ENCODE measurements around the gene CTNS.

CTNS gene

GRCh38 chr17:3659541-3660111 is 23.1 kb downstream of the CTNS start:
- no peak for DNase-seq

- no peak for DNase-seq
Measured at GRCh38 chr17:3660311-3660891, 23.8 kb downstream of the CTNS start.

DNA sequence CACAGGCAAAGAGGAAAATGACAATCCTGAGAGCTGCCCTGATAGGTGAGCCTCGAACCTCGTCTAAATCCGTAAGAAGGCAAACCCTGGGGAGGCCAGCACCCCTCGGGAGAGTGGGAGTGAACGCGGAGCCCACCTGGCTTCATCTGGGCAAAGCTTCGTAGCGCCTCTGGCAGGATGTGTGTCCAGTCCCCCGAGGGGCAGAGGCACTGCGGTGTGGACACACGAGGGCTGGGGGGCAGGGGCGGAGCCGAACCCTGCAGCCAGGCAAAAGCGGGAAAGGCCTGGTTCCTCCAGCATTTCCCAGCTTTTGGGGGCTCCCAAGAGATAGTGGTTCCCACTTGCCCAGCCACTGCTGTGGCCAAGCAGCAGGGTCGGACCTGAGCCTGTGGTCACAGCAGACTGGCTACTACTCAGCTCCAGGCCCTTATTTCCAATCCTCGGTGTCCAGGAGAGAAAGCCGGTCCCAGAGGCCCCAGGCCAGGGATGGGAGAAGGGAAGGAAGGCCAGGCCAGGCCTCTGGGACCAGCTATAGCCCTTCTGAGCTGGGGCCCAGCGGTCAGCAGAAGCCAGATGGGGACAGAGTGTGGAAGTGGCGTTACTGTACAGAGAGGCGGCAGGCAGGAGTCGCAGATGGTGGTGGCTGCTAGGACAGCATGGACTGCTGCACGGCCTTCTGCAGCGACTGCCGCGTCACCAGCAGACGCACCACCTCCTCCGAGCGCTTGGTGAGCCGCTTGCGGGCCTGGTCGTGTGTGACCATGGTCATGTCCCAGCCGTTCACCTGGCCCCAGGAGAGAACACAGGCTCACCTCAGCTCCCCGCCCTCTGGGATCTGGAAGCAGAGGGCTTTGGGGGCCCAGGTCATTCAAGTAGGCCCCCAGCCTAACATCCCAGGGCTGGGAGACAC is 26.8 kb downstream of the CTNS start:
- no peak for DNase-seq

DNA sequence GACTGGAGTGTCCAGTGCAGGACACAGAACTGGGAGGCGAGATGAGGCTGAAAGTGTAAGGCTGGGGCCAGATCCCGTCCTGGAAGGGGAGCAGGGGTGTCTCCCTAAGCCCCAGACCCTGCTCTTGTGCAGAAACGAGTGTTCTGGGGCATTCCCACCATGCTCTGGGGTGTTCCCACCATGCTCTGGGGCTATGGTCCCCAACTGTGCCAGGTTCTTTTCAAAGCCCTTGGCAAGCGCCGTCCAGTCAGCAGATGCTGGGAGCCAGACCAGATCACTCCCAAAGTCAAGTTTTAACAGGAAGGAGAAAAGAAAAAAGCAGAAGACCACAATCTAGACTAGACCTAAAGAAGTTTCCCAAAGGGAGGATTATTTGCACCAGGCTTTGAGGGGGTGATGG is 29.3 kb downstream of the CTNS start:
- DNase-seq = no peak

- no peak for DNase-seq
Measured at GRCh38 chr17:3666516-3666915, 30.0 kb downstream of the CTNS start.

- peak; percentile 90 for DNase-seq
Measured at GRCh38 chr17:3667366-3668278, 31.1 kb downstream of the CTNS start.

DNA sequence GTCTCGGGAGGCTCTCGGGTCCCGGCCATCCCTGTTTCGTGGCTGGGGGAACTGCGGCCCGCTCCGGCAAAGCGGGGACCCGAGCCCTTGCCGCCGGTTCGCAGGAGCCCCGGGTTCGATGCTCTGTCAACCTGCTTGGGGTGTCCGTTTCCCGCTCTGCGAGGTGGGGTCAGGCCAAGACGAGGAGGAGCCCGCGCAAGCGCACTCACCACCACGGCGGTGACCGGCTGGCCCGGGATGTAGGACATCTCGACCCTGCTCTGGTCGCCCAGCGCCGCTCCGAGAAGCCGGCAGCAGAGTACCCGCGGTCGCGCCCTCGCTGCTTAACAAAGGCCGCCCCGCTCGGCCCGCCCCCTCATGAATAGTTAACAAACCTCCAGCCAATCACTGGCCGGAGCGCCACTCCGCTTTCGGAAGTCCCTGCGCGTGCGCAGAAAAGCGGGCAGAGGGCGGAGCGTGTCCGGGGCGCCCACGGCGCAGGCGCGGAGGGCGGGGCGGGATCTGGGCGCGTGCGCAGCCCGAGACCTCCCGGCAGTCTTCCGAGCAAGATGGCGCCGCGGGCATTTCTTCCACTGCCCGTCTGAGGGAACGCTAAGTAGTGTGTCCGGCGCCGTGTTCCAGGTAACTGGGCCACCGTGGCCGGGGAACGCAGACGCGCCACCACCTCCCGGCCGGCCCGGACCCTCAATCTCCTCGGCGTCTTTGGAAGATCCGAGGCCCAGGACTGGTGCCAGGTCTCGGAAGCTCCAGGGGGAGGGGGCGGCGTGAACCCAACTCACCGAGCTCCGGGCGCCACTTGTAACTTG is 31.9 kb downstream of the CTNS start, which contains the start of the genes EMC6 and TAX1BP3:
Gene EMC6 (plus strand): TSS at position 534 of the 806 bp plus-strand sequence. CDS start 335 bp downstream, outside the sequence.
Gene TAX1BP3 (minus strand): TSS at position 300 of the 806 bp plus-strand sequence. CDS start 52 bp downstream, at position 248.
- peak; percentile 98 for DNase-seq

DNA sequence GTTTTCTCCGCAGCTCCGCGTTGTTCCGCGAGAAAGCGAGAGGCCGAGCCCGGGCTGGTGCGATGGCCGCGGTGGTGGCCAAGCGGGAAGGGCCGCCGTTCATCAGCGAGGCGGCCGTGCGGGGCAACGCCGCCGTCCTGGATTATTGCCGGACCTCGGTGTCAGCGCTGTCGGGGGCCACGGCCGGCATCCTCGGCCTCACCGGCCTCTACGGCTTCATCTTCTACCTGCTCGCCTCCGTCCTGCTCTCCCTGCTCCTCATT is 32.5 kb downstream of the CTNS start:
- no peak for DNase-seq

DNA sequence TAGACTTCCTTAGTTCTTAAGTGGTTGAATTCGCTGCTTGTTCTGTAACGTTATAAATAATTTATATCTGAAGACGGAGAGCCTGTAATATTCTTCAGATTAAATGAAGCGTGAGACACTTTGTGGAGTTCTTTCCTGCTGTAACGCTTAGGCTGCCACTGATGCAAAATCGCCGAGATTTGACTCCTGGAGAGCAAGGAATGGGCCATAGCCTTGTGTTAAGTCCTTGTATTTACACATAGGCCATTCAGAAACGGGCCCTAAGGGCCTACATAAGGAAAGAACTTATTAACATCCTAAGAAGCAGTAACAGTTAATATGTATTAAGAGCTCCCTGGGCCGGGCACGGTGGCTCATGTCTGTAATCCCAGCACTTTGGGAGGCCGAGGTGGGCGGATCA is 33.0 kb downstream of the CTNS start:
- no peak for DNase-seq

DNA sequence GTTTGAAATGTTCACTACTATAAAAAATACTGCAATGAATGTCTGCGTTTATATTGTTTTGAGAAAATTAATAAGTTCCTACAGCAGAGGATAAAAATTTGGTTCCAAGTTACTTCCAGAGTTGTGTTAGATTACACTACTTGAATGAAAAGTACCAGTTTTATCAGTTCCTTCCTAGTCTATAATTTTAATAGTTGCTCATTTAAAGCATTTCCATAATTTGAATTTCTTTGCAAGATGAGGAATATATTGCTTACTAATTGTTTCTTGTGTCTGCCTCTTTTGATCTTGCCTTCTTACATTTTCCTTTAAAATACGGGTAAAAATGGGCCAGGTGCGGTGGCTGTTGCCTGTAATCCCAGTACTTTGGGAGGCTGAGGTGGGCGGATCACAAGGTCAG is 36.0 kb downstream of the CTNS start:
- DNase-seq = no peak

DNA sequence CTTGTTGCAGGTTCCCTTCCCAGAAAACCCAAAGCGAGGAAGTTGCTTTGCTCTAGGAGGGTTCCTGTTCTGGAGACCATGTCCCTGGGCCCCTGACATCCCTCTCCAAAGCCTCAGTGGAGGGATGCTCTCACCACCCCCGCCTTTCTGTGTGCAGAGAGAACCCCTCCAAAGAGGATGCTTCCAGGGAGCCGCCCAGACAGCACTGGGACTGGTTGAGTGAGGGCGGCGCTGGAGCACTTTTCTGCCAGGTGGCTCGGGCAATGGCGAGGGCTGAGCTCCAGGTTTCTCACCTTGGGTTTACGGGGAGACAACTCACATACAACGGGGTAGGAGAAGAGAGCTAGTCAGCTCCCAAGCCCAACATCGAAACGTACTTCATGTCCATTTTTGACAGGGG is 39.3 kb downstream of the CTNS start:
- no peak for DNase-seq

GRCh38 chr17:3678095-3678820 is 41.7 kb downstream of the CTNS start:
- DNase-seq = no peak

GRCh38 chr17:3678821-3679530 is 42.4 kb downstream of the CTNS start:
- no peak for DNase-seq

GRCh38 chr17:3679531-3680126 is 43.1 kb downstream of the CTNS start:
- DNase-seq = no peak

- no peak for DNase-seq
Measured at GRCh38 chr17:3681057-3681456, 44.5 kb downstream of the CTNS start.

GRCh38 chr17:3681565-3681964 is 45.0 kb downstream of the CTNS start:
- no peak for DNase-seq

DNA sequence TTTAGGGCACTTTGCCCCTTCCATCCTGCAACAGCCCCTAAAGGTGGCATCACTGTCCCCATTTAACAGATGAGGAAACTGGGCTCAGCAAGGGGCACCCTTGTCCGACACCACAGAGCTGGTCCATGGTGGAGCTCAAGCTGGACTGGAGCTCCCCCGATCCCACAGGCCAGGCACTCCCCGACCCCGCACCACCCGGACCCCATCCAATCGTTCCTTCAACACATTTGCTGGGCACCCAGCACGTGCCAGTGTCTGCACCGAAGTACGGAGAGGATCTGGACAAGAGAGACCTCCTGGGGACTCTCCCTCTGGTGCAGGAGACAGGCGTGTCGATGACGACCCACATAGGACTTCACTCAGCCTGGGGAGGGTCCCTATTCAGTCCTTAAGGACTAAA is 45.5 kb downstream of the CTNS start:
- DNase-seq = no peak

DNA sequence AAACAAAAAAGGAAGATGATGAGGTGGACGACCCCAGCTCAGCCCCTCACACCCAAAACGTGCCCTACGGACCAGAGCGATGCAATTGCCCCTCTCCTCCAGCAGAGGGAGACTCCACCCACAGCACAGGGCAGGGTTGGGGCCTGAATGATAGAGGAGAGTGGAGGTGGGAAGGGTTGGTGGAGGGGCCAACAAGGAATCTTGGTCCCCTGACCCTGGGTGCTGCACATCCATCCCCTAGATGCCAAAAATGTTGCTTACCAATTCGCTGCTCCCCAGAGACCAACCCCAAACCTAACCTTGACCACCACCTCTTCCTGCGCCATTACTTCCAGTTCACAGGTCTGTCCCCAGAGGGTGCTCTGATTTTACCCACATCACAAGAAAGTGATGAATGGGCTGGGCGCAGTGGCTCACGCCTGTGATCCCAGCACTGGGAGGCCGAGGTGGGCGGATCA is 46.5 kb downstream of the CTNS start:
- DNase-seq = peak; percentile 72

GRCh38 chr17:3685174-3685573 is 48.6 kb downstream of the CTNS start:
- no peak for DNase-seq

DNA sequence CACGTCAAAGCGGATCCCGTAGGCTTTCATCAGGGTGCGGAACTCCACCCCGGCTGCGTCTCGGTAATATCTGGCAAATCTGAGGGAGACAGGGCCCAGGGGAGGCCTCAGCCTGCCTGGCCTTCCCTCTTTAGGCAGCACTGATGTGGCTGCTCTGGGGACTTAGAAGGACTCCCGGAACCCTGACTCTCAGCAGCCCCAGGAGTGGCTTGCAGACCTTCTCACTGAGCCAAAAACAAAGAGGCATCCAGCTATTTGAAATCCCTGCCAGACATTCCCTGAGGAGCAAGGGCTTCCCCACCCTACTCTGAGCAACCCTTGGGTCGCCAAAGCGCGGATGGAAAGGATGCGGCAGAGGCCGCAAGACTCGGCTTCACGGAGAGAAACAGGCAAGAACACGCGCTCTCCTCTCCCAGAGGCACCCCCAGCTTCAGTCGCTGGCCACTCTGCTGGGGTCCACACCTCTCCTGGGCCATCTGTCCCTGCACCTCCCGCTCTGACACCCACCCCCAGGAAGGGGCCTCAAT is 51.5 kb downstream of the CTNS start:
- no peak for DNase-seq

All from OCI-M1 (cell line).